Nasal cavity respiratory epithelium epithelial cell of viscerocranial mucosa (primary cell): Measurements from ENCODE around the gene CDKN2B. TPM values are rescaled to one million over a fixed set of nuclear protein-coding genes. Genes with fewer than 3 reads are reported as not detected.

ENCODE experiments used
- total RNA-seq: library from RNA; depleted of rRNA; stranded (reverse); fragments of >200 nt; gene quantifications from 2 replicates; pipeline ENCODE4 v1.2.3, GENCODE V29; 2014

CDKN2B gene, protein sequence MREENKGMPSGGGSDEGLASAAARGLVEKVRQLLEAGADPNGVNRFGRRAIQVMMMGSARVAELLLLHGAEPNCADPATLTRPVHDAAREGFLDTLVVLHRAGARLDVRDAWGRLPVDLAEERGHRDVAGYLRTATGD
- 45.5 and 124 TPM in 2 replicates for total RNA-seq

DNA sequence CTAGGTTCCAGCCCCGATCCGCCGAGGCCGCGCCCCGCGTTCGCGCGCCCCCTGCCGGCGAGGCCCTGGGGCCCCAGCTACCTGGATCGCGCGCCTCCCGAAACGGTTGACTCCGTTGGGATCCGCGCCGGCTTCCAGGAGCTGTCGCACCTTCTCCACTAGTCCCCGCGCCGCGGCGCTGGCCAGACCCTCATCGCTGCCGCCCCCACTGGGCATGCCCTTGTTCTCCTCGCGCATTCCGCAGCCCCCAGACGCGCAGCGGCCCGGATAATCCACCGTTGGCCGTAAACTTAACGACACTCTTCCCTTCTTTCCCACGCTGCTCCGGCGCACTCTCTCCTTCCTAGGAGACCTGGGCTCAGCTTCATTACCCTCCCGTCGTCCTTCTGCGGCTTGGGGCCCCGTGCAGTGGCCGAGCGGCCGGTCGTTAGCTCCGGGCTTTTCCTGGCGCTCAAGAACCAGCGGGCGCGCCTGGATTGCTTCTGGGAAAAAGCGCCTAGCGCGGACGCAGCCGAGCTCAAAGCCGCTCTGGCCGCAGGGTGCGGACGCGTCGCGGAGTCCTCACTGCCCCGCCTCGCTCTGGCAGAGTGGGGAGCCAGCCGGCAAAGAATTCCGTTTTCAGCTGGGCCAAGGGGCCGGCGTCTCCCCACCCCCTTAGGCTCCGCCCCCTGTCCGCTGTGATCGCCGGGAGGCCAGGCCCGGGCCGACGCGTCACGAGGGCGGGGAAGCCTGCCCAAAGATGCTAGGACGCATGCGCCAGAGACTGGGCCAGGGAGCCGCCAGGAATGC is at the start of gene CDKN2B:
TSS of gene CDKN2B (minus strand) at position 589 of the 789 bp plus-strand sequence. CDS start at position 237, 352 bp downstream.

DNA sequence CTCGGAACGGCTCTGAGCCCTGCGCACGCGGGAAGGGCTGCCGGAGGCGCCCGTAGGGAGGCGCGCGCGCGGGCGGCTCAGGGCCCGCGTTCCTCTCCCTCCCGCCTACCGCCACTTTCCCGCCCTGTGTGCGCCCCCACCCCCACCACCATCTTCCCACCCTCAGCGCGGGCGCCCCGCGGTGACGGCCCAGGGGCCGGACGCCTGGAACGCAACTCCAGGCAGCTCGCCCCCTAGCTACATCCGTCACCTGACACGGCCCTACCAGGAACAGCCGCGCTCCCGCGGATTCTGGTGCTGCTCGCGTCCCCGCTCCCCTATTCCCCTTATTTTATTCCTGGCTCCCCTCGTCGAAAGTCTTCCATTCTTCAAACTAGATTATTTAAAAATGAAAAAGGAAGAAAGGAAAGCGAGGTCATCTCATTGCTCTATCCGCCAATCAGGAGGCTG is 14.5 kb downstream of the CDKN2B start, which contains the start of gene CDKN2B-AS1:
TSS of gene CDKN2B-AS1 (plus strand) at position 236 of the 450 bp plus-strand sequence.

DNA sequence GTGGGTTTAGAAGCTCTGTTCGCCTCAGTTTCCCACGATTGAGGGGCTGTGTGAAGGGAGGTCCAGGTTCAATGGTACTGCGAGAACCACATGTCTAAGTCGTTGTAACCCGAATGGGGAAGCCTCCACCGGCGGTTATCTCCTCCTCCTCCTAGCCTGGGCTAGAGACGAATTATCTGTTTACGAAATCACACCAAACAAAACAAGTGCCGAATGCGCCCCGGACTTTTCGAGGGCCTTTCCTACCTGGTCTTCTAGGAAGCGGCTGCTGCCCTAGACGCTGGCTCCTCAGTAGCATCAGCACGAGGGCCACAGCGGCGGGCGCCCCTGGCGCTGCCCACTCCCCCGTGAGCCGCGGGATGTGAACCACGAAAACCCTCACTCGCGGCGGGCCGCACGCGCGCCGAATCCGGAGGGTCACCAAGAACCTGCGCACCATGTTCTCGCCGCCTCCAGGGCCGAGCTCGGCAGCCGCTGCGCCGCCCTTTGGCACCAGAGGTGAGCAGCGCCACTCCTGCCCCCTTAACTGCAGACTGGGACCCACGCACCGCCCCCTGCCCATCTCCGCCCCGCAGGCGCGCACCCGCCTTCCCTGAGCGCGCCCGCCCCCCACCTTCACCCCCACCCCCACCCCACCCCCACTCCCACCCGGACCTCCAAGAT is 15.1 kb downstream of the CDKN2B start, which contains the start of gene CDKN2A:
TSS of gene CDKN2A (minus strand) at position 500 of the 663 bp plus-strand sequence.

Other genes with a start within 250 kb of the CDKN2B start
- 51.9 and 81.4 TPM in 2 replicates for gene MTAP, start 206.7 kb downstream of the CDKN2B start, total RNA-seq
- 19.5 and 21.2 TPM in 2 replicates for gene CDKN2A, start 14.9 kb downstream of the CDKN2B start, total RNA-seq
- gene CDKN2B-AS1, start 14.5 kb downstream of the CDKN2B start, total RNA-seq = 1.0 and 1.9 TPM in 2 replicates